Karpas-422 (cell line): Measurements from ENCODE around the gene NACC1. TPM values are rescaled to one million over a fixed set of nuclear protein-coding genes. Genes with fewer than 3 reads are reported as not detected.
A peak's percentile ranks its signal among the peaks of the same experiment; 100 is the strongest.
"Not testable (repeated sequence)": the region's sequence is repeated elsewhere in the genome, so short reads cannot be mapped to it uniquely, and the experiment has no call there.

Source experiments
- DNase-seq: peaks from one replicate; pipeline ENCODE4 v3.0.0-alpha.2; 2015
- H2AFZ ChIP-seq: fragments of 200-600 bp; sonication (generic); 2 replicates; pipeline ENCODE4 v1.6.1; 2014; ENCODE audit warnings: antibody characterized with exemption, low read length, mixed read lengths
- H3K27ac ChIP-seq: fragments of 200-600 bp; sonication (generic); 2 replicates; pipeline ENCODE4 v1.5.1; 2014; ENCODE audit warnings: mild to moderate bottlenecking, low read length, moderate library complexity
- H3K27me3 ChIP-seq: fragments of 200-600 bp; sonication (generic); 2 replicates; pipeline ENCODE4 v1.6.1; 2014; ENCODE audit warnings: low read length, mixed read lengths
- H3K36me3 ChIP-seq: fragments of 200-600 bp; sonication (generic); 2 replicates; pipeline ENCODE4 v1.6.1; 2014; ENCODE audit warnings: low read length, mixed read lengths; ENCODE audit not compliant: insufficient read depth
- H3K4me1 ChIP-seq: fragments of 200-600 bp; sonication (generic); 2 replicates; pipeline ENCODE4 v1.6.1; 2014; ENCODE audit warnings: mild to moderate bottlenecking, low read length, mixed read lengths
- H3K4me2 ChIP-seq: fragments of 200-600 bp; sonication (generic); 2 replicates; pipeline ENCODE4 v1.6.1; 2014; ENCODE audit warnings: low read length, low read depth, mild to moderate bottlenecking; ENCODE audit not compliant: poor library complexity, severe bottlenecking
- H3K4me3 ChIP-seq: fragments of 200-600 bp; sonication (generic); 2 replicates; pipeline ENCODE4 v1.5.1; 2014; ENCODE audit warnings: mild to moderate bottlenecking, antibody characterized with exemption, low read length, mixed read lengths
- H3K79me2 ChIP-seq: fragments of 200-600 bp; sonication (generic); 2 replicates; pipeline ENCODE4 v1.6.1; 2014; ENCODE audit warnings: mild to moderate bottlenecking, low read length, mixed read lengths
- H3K9ac ChIP-seq: fragments of 200-600 bp; sonication (generic); 2 replicates; pipeline ENCODE4 v1.6.0; 2014; ENCODE audit warnings: low read length
- H3K9me2 ChIP-seq: fragments of 200-600 bp; sonication (generic), shearing (Covaris generic); replicated peaks from 2 replicates; pipeline ENCODE4 v1.6.0; 2014; ENCODE audit warnings: mild to moderate bottlenecking, low read length, moderate library complexity; ENCODE audit not compliant: insufficient read depth
- H3K9me3 ChIP-seq: fragments of 300-700, 200-600 bp; sonication (generic); 2 replicates; pipeline ENCODE4 v1.6.1; 2014; ENCODE audit warnings: low read length, mixed read lengths
- H4K20me1 ChIP-seq: fragments of 200-600 bp; sonication (generic); 2 replicates; pipeline ENCODE4 v1.6.1; 2014; ENCODE audit warnings: mild to moderate bottlenecking, antibody characterized with exemption, low read length, low read depth; ENCODE audit not compliant: insufficient read depth
- total RNA-seq: library from RNA; depleted of rRNA; stranded (reverse); fragments of >200 nt; shearing (Covaris generic); gene quantifications from 2 replicates; pipeline ENCODE4 v1.2.3, GENCODE V29; 2014; ENCODE audit warnings: low replicate concordance

NACC1 gene
- total RNA-seq, 1 experiment from 2014 or later, result 28.0 TPM

- Histone ChIP-seq H3K27ac (no peak overlapping the region), H3K9me2 (no peaks in the 10 kb centered on the region), H3K4me3 (no peak overlapping the region), H2AFZ (no peak overlapping the region), H3K79me2 (no peaks in the 10 kb centered on the region), H3K9me3 (no peaks in the 10 kb centered on the region), H4K20me1 (no peaks in the 10 kb centered on the region), H3K4me1 (no peaks in the 10 kb centered on the region), H3K9ac (no peak overlapping the region), H3K36me3 (no peaks in the 10 kb centered on the region), H3K4me2 (no peak overlapping the region), H3K27me3 (no peaks in the 10 kb centered on the region)
- DNase-seq, result peak; percentile 35
Observed at GRCh38 chr19:13176345-13176744, 58.3 kb downstream of the NACC1 start.

- not testable (repeated sequence) for H3K27me3 ChIP-seq, H3K9me3 ChIP-seq, H4K20me1 ChIP-seq, H3K4me2 ChIP-seq, H3K36me3 ChIP-seq, H3K4me1 ChIP-seq, H3K79me2 ChIP-seq, DNase-seq, H3K9me2 ChIP-seq, H3K9ac ChIP-seq, H3K27ac ChIP-seq, H2AFZ ChIP-seq, H3K4me3 ChIP-seq
Observed at GRCh38 chr19:13177584-13177983, 59.5 kb downstream of the NACC1 start.

- H3K27ac ChIP-seq, H3K9me3 ChIP-seq, H3K36me3 ChIP-seq, H2AFZ ChIP-seq, H3K9me2 ChIP-seq, H3K4me2 ChIP-seq, H3K4me1 ChIP-seq, H3K79me2 ChIP-seq, H3K9ac ChIP-seq, H4K20me1 ChIP-seq, H3K4me3 ChIP-seq, H3K27me3 ChIP-seq: not testable (repeated sequence)
- DNase-seq, result peak; percentile 6
Observed at GRCh38 chr19:13178291-13178690, 60.2 kb downstream of the NACC1 start.

GRCh38 chr19:13181747-13182388 lies 63.8 kb downstream of the NACC1 start:
- Histone ChIP-seq H3K27me3 (no peaks in the 10 kb centered on the region), H3K9me2 (no peaks in the 10 kb centered on the region), H3K79me2 (no peaks in the 10 kb centered on the region), H2AFZ (no peak overlapping the region; the same call in 1 of the 2 replicates), H3K9ac (no peak overlapping the region), H3K4me3 (no peak overlapping the region), H3K4me1 (no peaks in the 10 kb centered on the region), H4K20me1 (no peaks in the 10 kb centered on the region), H3K27ac (no peak overlapping the region), H3K36me3 (no peaks in the 10 kb centered on the region), H3K4me2 (no peak overlapping the region), H3K9me3 (no peaks in the 10 kb centered on the region)
- no peak for DNase-seq

- H3K36me3 ChIP-seq, H3K9ac ChIP-seq, H4K20me1 ChIP-seq, H3K27me3 ChIP-seq, H3K27ac ChIP-seq, H3K79me2 ChIP-seq, H3K4me1 ChIP-seq, DNase-seq, H3K4me3 ChIP-seq, H3K4me2 ChIP-seq, H3K9me2 ChIP-seq, H2AFZ ChIP-seq, H3K9me3 ChIP-seq: not testable (repeated sequence)
Observed at GRCh38 chr19:13184926-13185325, 66.9 kb downstream of the NACC1 start.

- peak; percentile 39 for DNase-seq
- not testable (repeated sequence) for H3K9me2 ChIP-seq, H3K79me2 ChIP-seq, H3K9me3 ChIP-seq, H4K20me1 ChIP-seq, H3K27me3 ChIP-seq, H3K9ac ChIP-seq, H3K4me1 ChIP-seq, H3K36me3 ChIP-seq, H3K4me3 ChIP-seq, H3K27ac ChIP-seq, H3K4me2 ChIP-seq, H2AFZ ChIP-seq
Observed at GRCh38 chr19:13185763-13186657, 67.9 kb downstream of the NACC1 start.

- H3K27me3 ChIP-seq, H3K79me2 ChIP-seq, H3K4me2 ChIP-seq, H3K9ac ChIP-seq, DNase-seq, H3K27ac ChIP-seq, H3K4me1 ChIP-seq, H3K4me3 ChIP-seq, H3K9me3 ChIP-seq, H4K20me1 ChIP-seq, H3K9me2 ChIP-seq, H3K36me3 ChIP-seq, H2AFZ ChIP-seq: not testable (repeated sequence)
Observed at GRCh38 chr19:13186688-13187087, 68.6 kb downstream of the NACC1 start.

GRCh38 chr19:13187419-13187818 lies 69.4 kb downstream of the NACC1 start:
- no peaks in the 10 kb centered on the region for H3K79me2 ChIP-seq
- H3K9me2 ChIP-seq, result no peaks in the 10 kb centered on the region
- no peak overlapping the region for H3K4me3 ChIP-seq
- H3K9ac ChIP-seq, result no peak overlapping the region
- no peaks in the 10 kb centered on the region for H3K4me1 ChIP-seq
- H3K27me3 ChIP-seq, result no peaks in the 10 kb centered on the region
- DNase-seq, result peak; percentile 7
- H3K36me3 ChIP-seq, result no peaks in the 10 kb centered on the region
- H3K9me3 ChIP-seq, result no peaks in the 10 kb centered on the region
- no peak overlapping the region for H3K4me2 ChIP-seq
- H2AFZ ChIP-seq, result no peak overlapping the region
- H3K27ac ChIP-seq, result no peak overlapping the region
- no peaks in the 10 kb centered on the region for H4K20me1 ChIP-seq
